PC-9 (cell line): ENCODE data around the gene CTNND1. TPM values are rescaled to one million over a fixed set of nuclear protein-coding genes. Genes with fewer than 3 reads are reported as not detected.

Experiments
- Bru-seq: library from RNA; stranded (reverse); fragments of 400-500 nt; gene quantifications from one replicate; lab custom pipeline; 2021; lab: Mats Ljungman, UMichigan
- BruChase-seq, 2 experiments: library from RNA; stranded (reverse); fragments of 400-500 nt; gene quantifications; one replicate each; lab custom pipeline; 2021; lab: Mats Ljungman, UMichigan
- BruUV-seq: library from RNA; stranded (reverse); fragments of 400-500 nt; replicated peaks from 2 replicates; lab custom pipeline; 2021; lab: Mats Ljungman, UMichigan
- CTCF ChIA-PET: fragments of 300-600 bp; sonication (Branson Sonifier 250); formaldehyde crosslinking; loops from one replicate; lab custom pipeline; 2022; ENCODE audit warnings: antibody characterized with exemption; lab: Charles Lee
- POLR2A ChIA-PET: fragments of 300-600 bp; sonication (Branson Sonifier 250); formaldehyde crosslinking; loops from one replicate; lab custom pipeline; 2022; ENCODE audit warnings: antibody characterized with exemption; ENCODE audit not compliant: unreplicated experiment; lab: Charles Lee
- DNase-seq, 2 experiments: peaks; one replicate each; pipeline versions ENCODE4 v3.0.0 to v3.0.0-alpha.2; 2015 to 2022; ENCODE audit warnings: mixed read lengths in 1 of 2
- H2AFZ ChIP-seq: fragments of 200-600 bp; sonication (generic); 2 replicates; pipeline ENCODE4 v1.8.1; 2017; ENCODE audit warnings: antibody characterized with exemption
- H3F3A ChIP-seq: fragments of 200-600 bp; sonication (generic); 2 replicates; pipeline ENCODE4 v1.8.1; 2017; ENCODE audit warnings: antibody characterized with exemption, mild to moderate bottlenecking, low read depth; ENCODE audit not compliant: insufficient read depth
- H3K27ac ChIP-seq: fragments of 200-600 bp; sonication (generic); 2 replicates; pipeline ENCODE4 v1.6.1; 2016; ENCODE audit warnings: mixed run types
- H3K27me3 ChIP-seq: fragments of 200-600 bp; sonication (generic); 2 replicates; pipeline ENCODE4 v1.6.1; 2016; ENCODE audit warnings: low read depth, mixed run types; ENCODE audit not compliant: insufficient read depth
- H3K36me3 ChIP-seq: fragments of 200-600 bp; sonication (generic); 2 replicates; pipeline ENCODE4 v1.6.1; 2016; ENCODE audit warnings: low read depth, mixed run types
- H3K4me1 ChIP-seq: fragments of 200-600 bp; sonication (generic); replicated peaks from 2 replicates; pipeline ENCODE4 v1.6.1; 2016; ENCODE audit warnings: mixed run types; ENCODE audit not compliant: insufficient read depth
- H3K4me2 ChIP-seq: fragments of 200-600 bp; sonication (generic); 2 replicates; pipeline ENCODE4 v1.6.1; 2017; ENCODE audit warnings: mixed run types
- H3K4me3 ChIP-seq: fragments of 200-600 bp; sonication (generic); 2 replicates; pipeline ENCODE4 v1.6.1; 2016; ENCODE audit warnings: mixed run types
- H3K79me2 ChIP-seq: fragments of 200-600 bp; sonication (generic); 2 replicates; pipeline ENCODE4 v1.6.1; 2017; ENCODE audit warnings: low read depth, mixed run types
- H3K9me2 ChIP-seq: fragments of 200-600 bp; sonication (generic); 2 replicates; pipeline ENCODE4 v1.8.1; 2017; ENCODE audit warnings: mild to moderate bottlenecking; ENCODE audit not compliant: insufficient read depth
- H3K9me3 ChIP-seq: fragments of 200-600 bp; sonication (generic); 2 replicates; pipeline ENCODE4 v1.8.1; 2016; ENCODE audit warnings: low read depth; ENCODE audit not compliant: insufficient read depth
- H4K20me1 ChIP-seq: fragments of 200-600 bp; sonication (generic); 2 replicates; pipeline ENCODE4 v1.8.1; 2017; ENCODE audit not compliant: insufficient read depth
- CTCF ChIP-seq: fragments of 200-600 bp; sonication (generic); conservative IDR thresholded peaks from 2 replicates; pipeline ENCODE4 v1.6.1; 2017; ENCODE audit warnings: mixed run types, antibody characterized with exemption, mild to moderate bottlenecking, moderate library complexity
- EZH2 ChIP-seq: fragments of 200-600 bp; sonication (generic); IDR thresholded peaks from 2 replicates; pipeline ENCODE4 v1.8.0; 2017; ENCODE audit warnings: antibody characterized with exemption, low read depth
- intact Hi-C: fragments of 100-400 bp; cut with micrococcal nuclease; formaldehyde crosslinking; loops from one replicate; pipeline ENCODE4 v1.10.0; 2022; ENCODE audit not compliant: unreplicated experiment
- long read RNA-seq: library from polyadenylated mRNA; stranded (forward); transcript quantifications from one replicate; pipeline ENCODE4 v2.0.0, GENCODE V29; 2022
- total RNA-seq: library from RNA; stranded (reverse); gene quantifications from 2 replicates; pipeline ENCODE4 v1.2.3, GENCODE V29; 2021

Gene CTNND1
- 340 and 413 TPM in 2 replicates for total RNA-seq
- percentile 97 among the genes with signal in this experiment for Bru-seq, nascent RNA
- percentile 100 among the genes with signal in this experiment for BruChase-seq, experiment 1, labeled RNA remaining after a 2-hour chase
- percentile 99 among the genes with signal in this experiment for BruChase-seq, experiment 2, labeled RNA remaining after a 6-hour chase
- long read RNA-seq, full-length matches to known transcripts, result 122 of 266 reads
- long read RNA-seq, partial matches to known transcripts, result 100 of 266 reads
- long read RNA-seq, other reads (novel, unspliced or antisense), result 44 of 266 reads

GRCh38 chr11:57761301-57762234, at the start of gene CTNND1:
Gene CTNND1, plus strand, starts transcription at chr11:57761802. Its CDS starts 29,677 bp downstream, at chr11:57791479.
- ChIA-PET CTCF (interaction anchor here (0.6 to 4.0 kb wide), 9 partner anchors 10 to 802 kb away, joined by 3 to 38 read pairs (median 5); partner anchors contain the start of genes BTBD18 and TMX2), POLR2A (interaction anchor here (0.5 to 1.5 kb wide), 21 partner anchors 10 to 1908 kb away, joined by 3 to 22 read pairs (median 6); partner anchors contain the start of genes MED19, PATL1 and SELENOH)
- Histone ChIP-seq H3F3A (peaks cover 22% of the 10 kb centered on the region), H3K4me2 (peak within 1 kb of the TSS; percentile 92), H3K4me3 (peak within 1 kb of the TSS; percentile 100), H3K27me3 (no peaks in the 10 kb centered on the region), H3K79me2 (peaks cover 49% of the 10 kb centered on the region), H3K4me1 (peaks cover 30% of the 10 kb centered on the region), H2AFZ (peak within 1 kb of the TSS; percentile 87), H3K27ac (peak within 1 kb of the TSS; percentile 98), H3K36me3 (peaks cover 19% of the 10 kb centered on the region), H4K20me1 (peaks cover 34% of the 10 kb centered on the region), H3K9me3 (no peaks in the 10 kb centered on the region), H3K9me2 (no peaks in the 10 kb centered on the region)
- intact Hi-C loops, result loop anchor here (1.0 to 2.0 kb wide), 6 partner anchors 11 to 94 kb away; partner anchors contain the start of genes MED19, SELENOH and TMX2
- DNase-seq, result peak; percentile 92 to 96
- TSS peak; percentile 99 for BruUV-seq
- TF ChIP-seq EZH2, result no peak
- no peak for TF ChIP-seq CTCF

- peaks cover 16% of the 10 kb centered on the region; the same call in 1 of the 2 replicates for H4K20me1 ChIP-seq
- no peak for TF ChIP-seq EZH2
- TF ChIP-seq CTCF, result no peak
- H3K36me3 ChIP-seq, result 0 out of 2 replicates have a peak, but pooled peaks cover 9% of the 10 kb centered on the region
- peak; percentile 94 to 100 for DNase-seq
- TSS peak; percentile 61 for BruUV-seq
- peak within 1 kb of the TSS; percentile 84 for H2AFZ ChIP-seq
- peak within 1 kb of the TSS; percentile 99 for H3K4me2 ChIP-seq
- peaks cover 25% of the 10 kb centered on the region for H3K4me1 ChIP-seq
- ChIA-PET POLR2A (interaction anchor here (0.6 to 1.1 kb wide), 15 partner anchors 9 to 1968 kb away, joined by 3 to 25 read pairs (median 4); partner anchors contain the start of gene SELENOH), CTCF (interaction anchor here (0.6 to 1.2 kb wide), 4 partner anchors 49 to 88 kb away, joined by 3 to 9 read pairs (median 7); no protein-coding TSS in a partner anchor)
- intact Hi-C loops, result loop anchor here (1.0 to 2.0 kb wide), 7 partner anchors 21 to 866 kb away; partner anchors contain the start of genes CTNND1, SELENOH and TIMM10
- H3K27ac ChIP-seq, result peak within 1 kb of the TSS; percentile 75
- H3K9me3 ChIP-seq, result no peaks in the 10 kb centered on the region
- peak within 1 kb of the TSS; percentile 97 for H3K4me3 ChIP-seq
- H3F3A ChIP-seq, result peaks cover 23% of the 10 kb centered on the region; the same call in 1 of the 2 replicates
- H3K9me2 ChIP-seq, result no peaks in the 10 kb centered on the region
- peaks cover 55% of the 10 kb centered on the region for H3K79me2 ChIP-seq
- H3K27me3 ChIP-seq, result no peaks in the 10 kb centered on the region
Measured at GRCh38 chr11:57712256-57713150, 49.1 kb upstream of the CTNND1 start, which contains the start of gene TMX2. Gene TMX2, plus strand, starts transcription at chr11:57712593. Its CDS starts 26 bp downstream, at chr11:57712619.
